RCC 7860 (cell line): ENCODE results near the gene NAA15.
"Not testable (repeated sequence)": the region's sequence is repeated elsewhere in the genome, so short reads cannot be mapped to it uniquely, and the experiment has no call there.

Experiments
- DNase-seq: peaks from one replicate; pipeline ENCODE4 v3.0.0-alpha.2; 2015; ENCODE audit warnings: low spot score
- FAIRE-seq: peaks from 2 replicates; lab custom pipeline; 2012; peaks lifted over from hg19 to GRCh38; lab: Jason Lieb, UNC

Gene NAA15

DNA sequence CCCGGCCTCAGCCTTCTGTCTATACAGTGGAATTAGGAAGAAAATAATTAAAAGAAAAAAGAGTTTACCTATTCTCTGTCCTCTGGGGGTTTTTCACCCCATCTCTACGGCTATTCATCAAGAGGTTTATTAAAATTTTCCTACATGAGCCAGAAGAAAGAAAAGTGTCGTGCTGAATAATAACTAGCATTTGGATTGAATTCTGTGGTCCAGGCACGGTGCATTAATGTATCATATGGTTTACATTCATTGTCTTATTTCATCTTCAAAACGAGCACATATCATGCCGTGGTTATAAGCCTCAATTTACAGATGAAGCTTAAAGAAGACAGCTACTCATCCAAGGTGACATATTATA is 5.4 kb upstream of the NAA15 start:
- DNase-seq = no peak
- FAIRE-seq = no peak

DNA sequence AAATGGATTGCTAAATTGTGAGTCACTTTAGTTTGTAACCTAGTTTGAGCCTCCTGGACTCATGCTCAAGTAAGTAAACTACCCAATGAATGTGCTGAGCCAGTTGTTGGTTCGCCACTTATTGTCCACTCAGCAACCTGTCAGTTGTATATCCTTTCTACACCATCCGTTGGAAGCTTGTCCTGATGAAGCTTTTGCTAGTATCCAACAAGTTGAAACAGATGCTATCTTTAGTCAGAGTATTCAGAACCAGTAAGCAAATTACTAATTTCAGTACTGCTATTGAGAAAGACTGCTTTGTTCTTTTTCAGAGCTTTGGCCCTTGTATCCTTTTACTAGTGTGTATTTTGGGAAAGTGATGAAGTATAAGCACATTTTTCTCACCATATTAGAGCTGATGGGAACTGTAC is 4.3 kb upstream of the NAA15 start:
- no peak for DNase-seq

DNA sequence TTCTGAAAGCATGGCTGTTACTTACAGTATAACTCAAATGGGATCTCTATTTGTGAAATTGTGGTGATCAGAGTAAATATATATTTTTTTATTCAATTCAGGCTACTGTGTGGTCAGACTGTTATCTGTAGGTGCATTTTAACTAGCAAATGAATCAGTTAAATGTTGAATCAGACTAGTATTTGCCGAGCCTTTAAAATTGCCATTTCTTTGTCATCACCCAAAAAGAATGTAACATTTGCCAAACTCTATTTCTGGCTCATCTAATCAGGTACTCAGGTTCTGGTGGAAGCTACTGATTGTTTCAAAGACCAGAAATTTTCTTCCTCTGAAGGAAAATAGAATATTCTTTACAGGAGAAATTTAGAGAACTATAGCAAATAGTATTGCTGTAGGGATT is 1.8 kb upstream of the NAA15 start:
- peak; percentile 34 for DNase-seq
- FAIRE-seq = peak; percentile 46

More for the DNA sequence above, 4.3 kb upstream of the NAA15 start:
- no peak for FAIRE-seq

DNA sequence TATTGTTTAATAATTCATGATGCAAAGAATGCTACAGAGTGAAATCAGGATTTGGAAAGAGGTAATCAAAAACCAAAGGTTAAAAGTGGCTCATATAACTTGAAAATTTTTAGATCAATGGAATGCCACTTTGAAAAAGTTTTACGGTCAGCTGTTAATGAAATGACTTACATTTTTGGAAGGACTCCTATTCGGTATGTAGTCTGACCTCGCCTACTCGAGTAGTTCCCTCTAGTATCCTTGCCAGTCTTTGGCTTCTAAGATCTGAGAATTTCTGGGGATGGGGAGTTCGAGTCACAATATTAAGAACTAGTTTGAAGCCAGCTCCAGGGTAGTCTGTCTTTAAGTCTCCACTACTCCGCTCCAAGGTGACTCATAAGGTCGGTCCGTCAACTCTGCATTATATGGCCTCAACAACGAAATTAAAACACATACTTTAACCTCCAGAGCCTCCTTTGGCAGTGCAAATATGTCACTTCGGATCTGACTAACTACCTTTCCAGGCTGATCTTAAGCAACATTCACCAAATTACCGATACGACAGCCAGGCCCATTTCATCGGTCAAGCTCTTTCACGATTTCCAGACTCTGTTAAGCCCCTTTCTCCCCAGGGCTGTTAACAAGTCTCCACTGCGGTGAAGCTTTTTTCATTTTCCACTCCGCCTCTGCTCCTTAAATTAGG is 733 bp upstream of the NAA15 start:
- FAIRE-seq = no peak
- peak; percentile 47 for DNase-seq

DNA sequence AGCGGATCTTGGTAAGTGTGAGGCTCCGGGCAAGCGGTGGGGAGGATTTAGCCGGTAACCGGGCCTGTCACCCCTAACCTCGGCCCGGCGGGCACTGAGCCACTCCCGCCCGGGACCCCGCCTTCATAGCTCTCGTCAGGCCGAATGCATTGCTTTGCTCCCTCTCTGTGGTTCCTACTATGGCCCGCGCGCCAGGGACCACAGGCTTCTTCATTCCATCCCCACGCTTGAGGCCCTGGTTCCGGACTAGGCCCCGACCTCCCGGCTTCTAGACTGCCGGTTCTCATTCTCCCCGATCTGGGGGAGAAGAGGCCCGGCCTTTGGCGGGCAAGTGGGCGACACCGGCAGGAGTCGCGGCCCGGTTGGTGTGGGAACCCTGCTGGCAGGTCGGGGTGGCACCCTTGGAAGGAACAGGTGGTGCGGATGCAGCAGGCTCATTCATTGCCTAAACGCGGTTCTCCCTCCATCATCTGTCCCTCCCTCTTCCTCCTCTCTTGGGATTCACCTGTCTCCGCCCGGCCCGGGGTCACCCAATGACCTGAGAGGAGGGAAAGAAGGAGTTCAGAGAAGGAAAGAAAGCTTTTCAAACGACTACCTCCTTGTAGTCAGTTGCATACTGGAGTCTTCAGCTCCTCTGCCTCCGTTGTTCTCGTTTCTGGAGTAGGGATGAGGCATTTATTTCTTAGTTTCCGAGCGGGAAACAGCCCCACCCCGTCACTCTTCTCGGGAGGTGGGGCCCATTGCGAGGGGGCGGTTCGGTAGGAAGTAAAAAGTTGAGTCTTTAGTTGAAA is 711 bp downstream of the NAA15 start, which contains the start of gene NDUFC1:
NDUFC1 (minus strand) TSS at position 657 of the 791 bp plus-strand sequence. CDS start 6,679 bp downstream, outside the sequence.
- DNase-seq (peak; percentile 14), FAIRE-seq (no peak)

DNA sequence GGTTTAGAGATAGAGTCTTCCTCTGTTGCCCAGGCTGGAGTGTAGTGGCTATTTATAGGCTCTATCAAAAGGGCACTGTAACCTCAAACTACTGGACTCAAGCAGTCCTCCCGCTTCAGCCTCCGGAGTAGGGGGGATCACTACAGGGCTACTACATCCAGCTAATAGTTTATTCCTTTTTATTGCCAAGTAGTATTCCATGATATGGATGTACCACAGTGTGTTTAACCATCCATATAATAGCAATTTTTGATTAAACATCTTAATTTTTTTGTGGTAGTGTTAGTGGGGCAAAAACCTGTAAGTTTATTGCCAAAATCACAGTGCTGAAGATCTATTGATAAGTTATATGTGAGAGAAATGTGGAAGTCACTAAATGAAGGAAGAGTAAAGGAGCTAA is 3.6 kb downstream of the NAA15 start:
- FAIRE-seq (no peak), DNase-seq (no peak)

DNA sequence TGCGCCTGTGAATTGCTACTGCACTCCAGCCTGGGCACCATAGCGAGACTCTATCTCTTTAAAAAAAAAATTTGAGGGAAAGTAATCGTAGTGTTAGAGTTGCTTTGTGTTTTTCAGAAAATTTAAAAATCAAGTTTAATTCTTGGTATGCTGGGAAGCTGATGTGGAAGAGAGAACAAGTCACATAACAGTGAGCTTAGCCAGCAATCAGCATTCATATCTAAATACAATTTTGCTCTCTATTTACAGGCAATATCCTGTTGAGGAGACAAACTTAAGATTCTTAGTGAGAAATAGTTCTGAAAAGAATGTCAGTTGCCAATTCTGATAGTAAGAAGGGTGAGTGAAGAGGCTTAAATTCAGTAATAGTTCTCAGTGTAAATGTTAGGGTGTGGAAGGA is 10.6 kb downstream of the NAA15 start:
- FAIRE-seq = no peak
- DNase-seq = no peak

DNA sequence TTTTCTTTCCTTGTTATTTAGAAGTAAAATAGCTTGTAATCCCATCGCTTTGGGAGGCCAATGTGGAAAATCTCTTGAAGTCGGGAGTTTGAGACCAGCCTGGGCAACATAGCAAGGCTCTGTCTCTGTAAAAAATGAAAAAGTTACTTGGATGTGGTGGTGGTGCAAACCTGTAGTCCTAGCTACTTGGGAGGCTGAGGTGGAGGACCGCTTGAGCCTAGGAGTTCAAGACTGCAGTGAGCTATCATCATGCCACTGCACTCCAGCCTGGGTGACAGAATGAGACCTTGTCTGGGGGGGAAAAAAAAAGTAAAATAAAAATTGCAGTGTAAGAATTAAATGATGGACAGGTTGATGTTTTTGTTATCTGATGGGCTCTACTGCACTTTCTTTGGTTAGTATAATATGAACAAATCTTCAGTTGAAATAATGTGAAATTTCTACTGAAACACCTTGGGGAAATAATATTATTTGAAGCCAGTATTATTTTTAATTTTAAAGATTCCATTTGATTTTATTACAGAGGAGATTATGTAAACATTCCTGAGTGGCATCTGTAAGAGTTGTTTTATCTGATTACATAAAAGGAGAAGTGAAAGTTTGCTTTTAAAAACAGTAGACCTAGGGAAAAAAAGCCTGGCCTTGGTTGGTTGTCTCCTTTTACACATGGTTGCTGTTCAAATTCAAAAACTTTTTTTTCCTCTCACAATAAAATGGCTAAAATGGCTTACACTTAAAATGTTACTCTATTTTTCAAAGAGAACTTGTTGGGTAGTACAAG is 11.4 kb downstream of the NAA15 start:
- no peak for DNase-seq
- FAIRE-seq = no peak

DNA sequence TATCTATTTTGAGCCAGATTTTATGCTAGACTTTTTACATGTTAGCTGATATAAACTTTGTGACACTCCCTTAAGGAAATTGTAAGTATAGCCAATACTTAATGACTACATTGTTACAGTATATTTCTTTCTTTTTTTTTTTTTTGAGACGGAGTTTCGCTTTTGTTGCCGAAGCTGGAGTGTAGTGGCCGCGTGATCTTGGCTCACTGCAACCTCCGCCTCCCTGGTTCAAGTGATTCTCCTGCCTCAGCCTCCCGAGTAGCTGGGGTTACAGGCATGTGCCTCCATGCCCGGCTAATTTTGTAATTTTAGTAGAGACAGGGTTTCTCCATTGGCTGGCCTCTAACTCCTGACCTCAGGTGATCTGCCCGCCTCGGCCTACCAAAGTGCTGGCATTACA is 12.1 kb downstream of the NAA15 start:
- DNase-seq, FAIRE-seq: not testable (repeated sequence)

DNA sequence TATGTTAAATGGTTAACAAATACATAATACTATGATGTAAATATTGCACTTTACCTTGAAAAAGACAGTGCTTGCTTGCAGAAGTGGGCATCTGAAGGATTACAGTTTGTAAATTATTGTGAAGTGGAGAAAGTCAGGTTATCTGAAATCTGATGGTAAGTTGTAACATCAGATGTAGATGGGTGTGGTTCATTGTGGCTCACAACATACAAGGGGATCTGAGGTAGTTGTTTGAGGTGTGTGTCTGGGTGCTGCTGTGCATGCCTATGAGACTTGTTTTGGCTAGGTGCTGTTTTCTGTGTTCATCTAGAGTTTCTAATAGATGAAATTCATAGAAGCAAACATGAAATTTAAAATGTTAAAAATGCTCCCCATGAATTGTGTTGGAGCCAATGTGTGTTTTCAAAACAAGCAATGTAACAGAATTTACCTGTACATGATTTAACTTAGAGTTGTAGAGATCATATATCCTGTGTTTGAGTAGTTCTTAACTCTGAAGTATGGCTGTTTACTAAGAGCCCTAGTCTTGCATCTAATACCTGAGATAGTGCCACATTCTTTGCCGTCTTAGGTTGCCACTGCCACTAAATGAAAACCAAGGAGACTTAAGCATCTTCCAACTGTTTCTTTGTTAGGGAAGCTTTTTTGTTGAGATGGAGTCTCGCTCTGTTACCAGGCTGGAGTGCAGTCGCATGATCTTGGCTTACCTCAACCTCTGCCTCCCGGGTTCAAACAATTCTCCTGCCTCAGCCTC is 12.9 kb downstream of the NAA15 start:
- no peak for DNase-seq
- no peak for FAIRE-seq

DNA sequence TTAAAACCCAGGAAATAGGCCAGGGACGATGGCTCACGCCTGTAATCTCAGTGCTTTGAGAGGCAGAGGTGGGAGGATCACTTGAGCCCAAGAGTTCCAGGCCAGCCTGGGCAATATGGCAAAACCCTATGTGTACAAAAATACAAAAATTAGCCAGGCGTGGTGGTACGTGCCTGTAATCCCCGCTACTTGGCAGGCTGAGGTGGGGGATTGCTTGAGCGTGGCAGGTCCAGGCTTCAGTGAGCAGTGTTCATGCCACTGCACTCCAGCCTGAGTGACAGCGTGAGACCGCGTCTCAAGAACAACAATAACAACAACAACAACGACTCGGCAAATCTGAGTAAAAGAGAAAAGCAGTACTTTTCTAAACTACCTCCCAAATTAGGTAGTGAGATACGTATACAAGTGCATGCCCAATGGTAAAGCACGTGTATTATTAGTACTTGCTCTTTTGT is 13.9 kb downstream of the NAA15 start:
- no peak for FAIRE-seq

DNA sequence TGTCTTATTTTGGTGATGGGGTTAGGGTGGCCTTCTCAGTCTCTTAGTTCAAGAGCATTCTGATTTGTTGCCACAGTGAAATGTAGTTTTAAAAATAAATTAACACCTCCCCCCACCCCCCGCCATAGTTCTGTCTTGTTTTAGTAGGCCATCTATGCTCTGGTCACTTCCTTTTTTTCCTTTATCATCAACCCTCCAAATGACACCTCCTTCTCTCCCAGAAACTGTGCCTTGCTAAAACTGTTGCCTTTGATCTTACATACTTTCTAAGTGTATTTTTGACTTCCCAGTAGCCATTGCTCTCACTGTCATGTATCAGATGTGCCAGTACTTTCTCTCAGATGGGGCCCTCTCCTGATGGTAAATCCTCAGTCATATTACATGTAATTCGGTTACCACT is 15.4 kb downstream of the NAA15 start:
- no peak for DNase-seq
- FAIRE-seq = no peak

More for the DNA sequence above, 13.9 kb downstream of the NAA15 start:
- no peak for DNase-seq

DNA sequence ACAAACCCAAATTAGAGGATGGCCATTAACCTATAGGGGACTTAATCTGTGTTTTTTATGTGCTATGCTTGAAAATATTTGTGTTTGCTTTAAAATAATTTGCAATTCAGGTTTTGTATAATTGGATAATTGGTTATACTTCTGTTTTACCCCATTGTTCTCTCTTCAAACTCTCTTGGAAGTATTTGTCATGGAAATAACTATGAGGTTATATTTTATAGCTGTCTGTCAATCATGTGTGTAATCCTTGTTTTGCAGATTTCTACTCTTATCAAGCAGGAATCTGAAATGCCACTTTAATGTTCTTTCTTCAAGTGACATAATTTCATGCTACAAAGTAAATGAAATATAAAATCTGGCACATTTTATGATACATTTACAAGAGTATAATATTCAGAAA is 16.3 kb downstream of the NAA15 start:
- no peak for DNase-seq
- FAIRE-seq = no peak

DNA sequence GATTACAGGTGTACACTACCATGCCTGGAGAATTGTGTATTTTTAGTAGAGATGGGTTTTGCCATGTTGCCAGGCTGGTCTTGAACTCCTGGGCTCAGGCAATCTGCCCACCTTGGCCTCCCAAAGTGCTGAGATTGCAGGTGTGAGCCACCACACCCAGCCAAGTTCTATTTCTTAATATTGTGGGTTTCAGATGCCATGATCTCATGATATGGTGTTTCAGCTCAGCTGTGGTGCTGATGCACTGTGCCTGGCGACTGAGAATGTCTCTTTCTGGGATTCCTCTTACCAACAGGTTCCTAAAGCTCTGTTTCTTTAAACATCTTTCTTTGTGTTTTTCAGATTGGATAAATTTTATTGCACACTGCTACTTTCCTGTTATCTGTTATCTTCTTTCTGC is 18.3 kb downstream of the NAA15 start:
- FAIRE-seq = no peak
- DNase-seq = no peak

DNA sequence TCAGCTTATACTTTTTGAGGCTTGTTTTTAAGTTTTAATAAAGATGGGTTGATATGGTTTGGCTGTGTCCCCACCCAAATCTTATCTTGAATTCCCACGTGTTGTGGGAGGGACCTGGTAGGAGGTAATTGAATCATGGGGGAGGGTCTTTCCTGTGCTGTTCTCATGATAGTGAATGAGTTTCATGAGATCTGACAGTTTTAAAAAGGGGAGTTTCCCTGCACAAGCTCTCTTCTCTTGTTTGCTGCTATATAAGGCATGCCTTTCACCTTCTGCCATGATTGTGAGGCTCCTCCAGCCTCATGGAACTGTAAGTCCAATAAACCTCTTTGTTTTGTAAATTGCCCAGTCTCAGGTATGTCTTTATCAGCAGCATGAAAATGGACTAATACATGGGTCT is 20.8 kb downstream of the NAA15 start:
- DNase-seq, FAIRE-seq: not testable (repeated sequence)

DNA sequence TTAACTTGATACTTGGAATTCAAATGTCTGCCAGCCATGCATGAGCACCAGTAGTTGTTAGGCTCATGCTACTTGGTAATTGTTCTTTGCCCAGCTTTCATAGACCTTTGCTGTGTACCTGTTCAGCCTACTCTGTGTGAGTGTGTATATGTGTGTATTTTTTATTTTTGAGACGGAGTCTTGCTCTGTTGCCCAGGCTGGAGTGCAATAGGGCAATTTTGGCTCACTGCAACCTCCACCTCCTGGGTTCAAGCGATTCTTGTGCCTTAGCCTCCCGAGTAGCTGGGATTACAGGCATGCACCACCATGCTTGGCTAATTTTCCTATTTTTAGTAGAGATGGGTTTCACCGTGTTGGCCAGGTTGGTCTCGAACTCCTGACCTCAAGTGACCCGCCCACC is 21.2 kb downstream of the NAA15 start:
- FAIRE-seq, DNase-seq: not testable (repeated sequence)

DNA sequence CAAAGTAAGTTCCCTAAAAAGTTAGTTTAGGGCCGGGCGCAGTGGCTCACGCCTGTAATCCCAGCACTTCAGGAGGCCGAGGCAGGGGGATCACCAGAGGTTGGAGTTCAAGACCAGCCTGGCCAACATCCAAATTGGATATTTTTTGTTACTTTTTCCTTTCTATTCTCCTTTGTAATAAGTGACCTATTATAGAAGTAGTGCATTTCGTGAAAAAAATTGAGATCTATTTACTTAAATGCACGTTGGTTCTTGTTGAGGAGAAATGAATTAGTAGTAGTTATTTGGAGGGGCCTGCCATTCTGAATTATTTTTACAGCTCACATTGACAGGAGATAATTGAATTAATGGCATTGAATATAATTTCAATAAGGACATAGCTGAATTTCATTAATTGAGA is 23.3 kb downstream of the NAA15 start:
- DNase-seq = no peak
- no peak for FAIRE-seq

DNA sequence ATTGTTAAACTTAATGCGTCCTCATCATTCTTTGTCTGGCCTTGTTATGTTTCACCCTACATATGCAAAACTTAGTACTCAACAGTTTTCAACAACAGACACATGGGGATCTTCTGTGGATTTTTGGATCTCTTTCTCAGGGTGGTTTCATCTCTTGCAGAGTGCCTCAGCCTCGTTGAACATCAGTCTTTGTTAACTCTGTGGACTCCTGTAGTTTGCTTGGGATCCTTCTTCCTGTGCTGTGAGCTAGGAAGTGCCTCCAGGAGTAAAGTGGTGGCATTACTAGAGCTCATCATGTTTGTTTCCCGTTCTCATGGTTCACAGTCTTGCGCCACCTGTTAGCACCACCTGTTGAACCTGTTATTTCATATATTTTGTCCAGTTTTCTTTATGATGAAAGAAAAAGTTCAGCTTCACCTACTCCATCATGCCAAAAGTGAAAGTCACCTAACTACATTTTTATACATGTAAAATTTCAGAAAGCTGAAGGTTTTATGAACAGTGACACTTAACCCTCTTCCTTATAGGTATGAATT is 28.4 kb downstream of the NAA15 start:
- DNase-seq (no peak), FAIRE-seq (no peak)

DNA sequence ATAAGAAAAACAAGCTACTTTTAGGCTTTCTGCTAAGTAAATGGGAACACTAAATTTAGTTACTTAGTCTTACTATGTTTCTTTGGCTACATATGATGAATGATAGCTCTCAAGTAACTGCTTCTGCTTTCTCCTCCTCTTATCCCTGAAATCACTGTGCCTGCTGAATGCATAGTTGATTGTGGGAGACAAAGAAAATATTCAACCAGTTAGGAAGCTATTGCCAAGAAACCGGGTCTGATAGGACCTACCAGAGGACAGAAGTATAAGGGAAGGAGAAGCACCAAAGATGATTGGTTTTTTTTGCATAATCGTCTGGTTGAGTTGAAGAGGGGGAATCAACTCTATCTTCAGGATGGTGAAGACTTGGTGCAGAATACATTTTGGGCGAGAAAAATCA is 29.0 kb downstream of the NAA15 start:
- no peak for FAIRE-seq
- no peak for DNase-seq

DNA sequence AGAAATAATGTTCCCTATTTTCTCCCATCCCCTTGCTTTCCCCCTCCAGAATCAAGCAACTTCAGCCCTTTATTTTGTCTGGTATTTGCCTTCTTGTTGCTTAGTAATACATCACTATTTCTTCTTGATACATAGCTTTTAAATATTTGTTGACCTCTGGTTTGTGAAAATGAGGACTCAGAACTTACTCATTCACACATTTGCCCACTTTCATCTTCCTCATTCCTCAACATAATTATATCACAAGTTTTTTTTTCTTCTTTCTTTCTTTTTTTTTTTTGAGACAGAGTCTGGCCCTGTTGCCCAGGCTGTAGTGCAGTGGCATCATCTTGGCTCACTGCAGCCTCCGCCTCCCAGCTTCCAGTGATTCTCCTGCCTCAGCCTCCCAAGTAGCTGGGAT is 29.9 kb downstream of the NAA15 start:
- DNase-seq (peak; percentile 12), FAIRE-seq (no peak)
